Ammon's horn (tissue), 1 donor: ENCODE measurements around the gene HAUS6.
"Not testable (repeated sequence)": the region's sequence is repeated elsewhere in the genome, so short reads cannot be mapped to it uniquely, and the experiment has no call there.

Experiments
- DNase-seq: peaks from one replicate; pipeline ENCODE4 v3.0.0-alpha.2; 2016; ENCODE audit warnings: low spot score

HAUS6 gene

DNA sequence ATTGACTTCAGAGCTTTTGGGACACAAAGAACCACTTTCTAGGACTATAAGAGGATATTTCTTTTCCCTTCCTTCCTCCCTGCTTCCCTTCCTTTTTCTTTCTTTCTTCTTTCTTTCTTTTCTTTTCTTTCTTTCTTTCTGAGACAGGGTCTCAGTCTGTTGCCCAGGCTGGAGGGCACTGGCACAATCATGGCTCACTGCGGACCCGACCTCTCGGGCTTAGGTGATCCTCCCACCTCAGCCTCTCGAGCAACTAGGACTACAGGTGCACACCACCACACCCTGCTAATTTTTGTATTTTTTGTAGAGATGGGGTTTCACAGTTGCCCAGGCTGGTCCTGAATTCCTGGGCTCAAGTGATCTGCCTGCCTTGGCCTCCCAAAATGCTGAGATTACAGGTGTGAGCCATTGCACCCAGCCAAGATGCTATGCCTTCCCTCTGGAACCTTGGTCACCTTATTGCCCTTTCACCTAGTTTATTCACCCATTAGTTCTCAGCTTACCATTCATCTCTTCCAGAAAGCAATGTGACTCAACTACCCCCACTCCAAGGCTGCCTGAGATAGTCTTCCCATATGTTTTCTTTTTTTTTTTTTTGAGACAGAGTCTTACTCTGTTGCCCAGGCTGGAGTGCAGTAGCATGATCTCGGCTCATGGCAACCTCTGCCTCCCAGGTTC is 14.5 kb upstream of the HAUS6 start:
- no peak for DNase-seq

DNA sequence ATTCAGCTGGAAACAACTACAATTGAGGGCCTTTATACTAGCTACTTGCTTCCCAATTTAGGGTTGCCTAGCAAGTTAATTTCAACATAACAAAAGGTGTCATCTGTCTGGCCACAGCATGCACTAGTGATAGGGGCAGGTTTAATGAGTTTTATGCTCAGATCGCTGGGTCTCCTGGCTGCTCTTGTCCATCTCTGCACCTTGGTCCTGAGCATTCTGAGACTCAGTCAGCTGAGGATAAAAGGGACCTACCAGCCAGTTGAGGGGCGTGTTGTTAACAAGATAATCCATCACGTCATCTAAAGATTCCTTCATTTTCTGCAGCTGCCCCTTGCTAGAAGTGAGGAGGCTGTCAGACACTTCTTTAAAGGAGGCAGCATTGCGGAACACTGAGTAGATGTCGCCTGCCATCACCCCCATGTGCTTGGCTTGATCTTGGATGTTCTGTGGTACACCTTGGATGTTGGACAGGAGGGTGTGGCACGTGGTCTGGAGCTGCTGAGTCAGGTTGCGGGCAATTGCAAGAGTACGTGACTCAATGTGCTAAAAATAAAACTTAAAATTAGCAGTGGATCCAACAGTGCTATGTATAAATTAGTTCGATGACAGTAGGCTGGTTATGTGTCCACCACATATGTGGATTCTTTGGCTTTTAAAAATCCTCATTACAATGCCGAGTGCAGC is 13.5 kb upstream of the HAUS6 start:
- DNase-seq, result no peak

- DNase-seq, result no peak
Measured at GRCh38 chr9:19114680-19115270, 12.1 kb upstream of the HAUS6 start.

GRCh38 chr9:19113964-19114679 is 11.4 kb upstream of the HAUS6 start:
- no peak for DNase-seq

- DNase-seq, result not testable (repeated sequence)
Measured at GRCh38 chr9:19113064-19113611, 10.4 kb upstream of the HAUS6 start.

GRCh38 chr9:19108038-19108437 is 5.3 kb upstream of the HAUS6 start:
- DNase-seq, result no peak

DNA sequence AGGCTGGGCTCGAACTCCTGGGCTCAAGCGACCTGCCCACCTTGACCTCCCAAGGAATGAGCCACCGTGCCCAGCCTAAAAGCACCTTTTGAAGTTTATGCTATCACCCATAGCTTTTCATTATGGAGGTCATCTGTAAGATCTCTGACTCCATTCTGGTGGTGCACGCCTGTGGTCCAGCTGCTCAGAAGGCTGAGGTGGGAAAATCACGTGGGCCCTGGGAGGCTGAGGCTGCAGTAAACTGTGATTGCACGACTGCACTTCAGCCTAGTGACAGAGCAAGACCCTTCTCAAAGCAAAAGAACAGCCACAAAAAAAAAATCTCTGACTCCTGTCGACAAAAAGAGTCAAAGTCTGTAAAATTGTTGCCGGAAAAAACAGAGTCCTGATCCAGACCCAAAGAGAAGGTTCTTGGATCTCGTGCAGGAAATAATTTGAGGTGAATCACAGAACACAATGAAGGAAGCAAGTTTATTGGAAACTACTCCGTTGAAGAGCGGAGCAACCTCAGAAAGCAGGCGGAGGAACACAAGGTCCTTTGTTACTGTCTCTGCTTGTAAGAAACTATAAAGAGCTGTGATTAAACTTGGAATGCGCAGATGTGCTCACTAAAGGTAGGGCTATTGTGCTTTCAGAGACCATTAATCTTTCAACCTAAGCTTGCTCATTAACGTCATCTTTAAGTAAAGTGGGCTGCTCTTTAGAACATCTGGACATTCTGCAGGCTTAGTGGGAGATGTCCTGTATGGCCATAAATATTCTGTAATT is 2.0 kb upstream of the HAUS6 start:
- DNase-seq, result no peak

DNA sequence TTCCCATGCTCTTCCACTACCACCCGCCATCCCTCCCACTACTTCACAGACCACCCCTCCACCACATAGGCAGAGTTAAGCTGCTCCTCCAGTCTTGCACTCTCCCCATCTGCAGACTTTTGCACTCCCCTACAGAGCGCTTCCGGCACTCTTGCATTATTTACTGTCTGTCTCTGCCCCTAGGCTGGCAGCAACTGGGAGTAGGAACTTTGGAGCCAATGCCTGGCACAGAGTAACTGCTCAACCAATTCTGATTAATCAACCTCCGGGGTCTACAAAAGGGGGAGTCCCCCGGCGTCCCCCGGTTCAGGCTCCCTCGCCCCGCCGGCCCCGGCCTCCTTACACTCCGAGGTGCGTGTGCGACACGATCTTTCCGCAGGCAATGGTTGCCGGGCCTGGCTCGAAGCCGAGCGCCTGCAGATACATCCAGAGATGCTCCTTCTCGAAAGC is 498 bp downstream of the HAUS6 start:
- DNase-seq, result no peak

DNA sequence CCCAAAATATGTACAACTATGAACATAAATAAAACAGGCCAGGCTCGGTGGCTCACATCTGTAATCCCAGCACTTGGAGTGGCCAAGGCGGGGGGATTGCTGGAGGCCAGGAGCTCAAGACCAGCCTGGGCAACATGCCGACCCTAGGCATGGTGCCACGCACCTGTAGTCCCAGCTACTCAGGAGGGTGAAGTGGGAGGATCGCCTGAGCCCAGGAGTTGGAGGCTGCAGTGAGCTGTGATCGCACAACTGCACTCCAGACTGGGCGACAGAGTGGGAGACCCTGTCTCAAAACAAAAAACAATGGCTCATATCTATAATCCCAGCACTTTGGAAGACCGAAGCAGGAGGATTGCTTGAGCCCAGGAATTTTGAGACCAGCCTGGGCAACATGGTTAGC is 1.5 kb downstream of the HAUS6 start:
- DNase-seq, result no peak

- not testable (repeated sequence) for DNase-seq
Measured at GRCh38 chr9:19097431-19097830, 5.3 kb downstream of the HAUS6 start.

DNA sequence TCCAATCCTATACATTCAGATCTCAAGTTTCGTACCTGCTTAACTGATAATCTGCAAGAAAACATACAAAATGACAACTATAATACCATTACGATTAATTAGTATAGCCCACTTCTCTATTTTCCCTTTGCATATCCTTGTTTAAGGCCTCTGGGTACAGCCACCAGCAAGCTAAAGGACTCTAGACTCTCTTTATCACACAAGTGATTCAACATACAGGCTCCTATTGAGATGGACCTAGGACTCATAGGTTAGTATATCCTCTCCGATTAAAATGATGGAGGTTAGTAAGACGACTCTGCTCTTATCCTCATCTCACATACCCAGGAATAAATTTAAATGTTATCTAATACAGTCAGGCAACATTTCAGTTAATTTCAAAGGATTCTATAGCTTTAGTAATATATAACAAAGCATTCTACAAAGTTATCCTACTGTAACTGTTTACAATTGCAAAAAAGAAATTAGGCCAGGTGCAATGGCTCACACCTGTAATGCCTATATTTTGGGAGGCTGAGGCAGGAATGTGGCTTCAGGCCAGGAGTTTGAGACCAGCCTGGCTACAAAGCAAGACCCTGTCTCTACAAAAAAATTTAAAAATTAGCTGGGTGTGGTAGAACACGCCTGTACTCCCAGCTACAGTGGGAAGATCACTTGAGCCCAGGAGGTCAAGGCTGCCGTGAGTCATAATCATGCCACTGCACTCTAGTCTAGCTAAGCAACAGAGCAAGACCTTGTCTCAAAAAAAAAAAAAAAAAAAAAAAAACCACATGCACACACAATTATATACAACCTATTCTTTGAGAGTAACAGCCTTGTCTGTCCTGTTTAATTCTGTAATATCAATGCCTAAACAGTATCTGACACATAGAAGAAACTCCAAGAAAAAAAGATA is 15.4 kb downstream of the HAUS6 start:
- DNase-seq, result no peak

- no peak for DNase-seq
Measured at GRCh38 chr9:19085295-19085694, 17.4 kb downstream of the HAUS6 start.

DNA sequence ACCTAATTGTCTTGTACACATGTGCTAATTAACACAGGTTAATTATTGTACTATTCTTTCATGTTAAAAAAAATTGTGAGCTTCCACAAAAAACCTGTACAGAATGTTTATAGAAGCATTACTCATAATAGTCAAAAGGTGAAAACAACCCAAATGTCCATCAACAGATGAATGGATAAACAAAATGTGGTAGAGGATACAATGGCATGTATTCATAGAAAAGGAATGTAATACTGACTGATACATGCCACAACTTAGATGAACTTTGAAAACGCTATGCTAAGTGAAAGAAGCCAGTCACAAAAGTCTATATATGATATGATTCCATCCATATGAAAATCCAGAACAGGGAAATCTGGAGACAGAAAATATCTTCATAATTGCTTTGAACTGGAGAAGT is 27.9 kb downstream of the HAUS6 start:
- no peak for DNase-seq

GRCh38 chr9:19074229-19074628 is 28.5 kb downstream of the HAUS6 start:
- DNase-seq, result no peak

DNA sequence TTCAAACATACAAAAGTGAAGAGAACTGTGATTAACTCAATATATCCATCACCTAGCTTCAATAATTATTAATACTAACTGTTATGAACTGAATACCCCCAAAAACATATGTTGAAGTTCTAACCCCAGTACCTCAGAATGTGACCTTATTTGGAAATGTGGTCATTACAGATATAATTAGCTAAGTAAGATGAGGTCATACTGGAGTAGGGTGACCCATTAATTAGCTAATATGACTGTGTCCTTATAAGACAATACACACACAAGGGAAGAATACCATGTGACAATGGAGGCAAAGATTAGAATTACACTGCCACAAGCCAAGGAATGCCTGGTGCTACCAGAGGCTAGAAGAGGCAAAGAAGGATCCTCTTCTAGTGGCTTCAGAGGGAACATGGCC is 45.7 kb downstream of the HAUS6 start:
- no peak for DNase-seq

DNA sequence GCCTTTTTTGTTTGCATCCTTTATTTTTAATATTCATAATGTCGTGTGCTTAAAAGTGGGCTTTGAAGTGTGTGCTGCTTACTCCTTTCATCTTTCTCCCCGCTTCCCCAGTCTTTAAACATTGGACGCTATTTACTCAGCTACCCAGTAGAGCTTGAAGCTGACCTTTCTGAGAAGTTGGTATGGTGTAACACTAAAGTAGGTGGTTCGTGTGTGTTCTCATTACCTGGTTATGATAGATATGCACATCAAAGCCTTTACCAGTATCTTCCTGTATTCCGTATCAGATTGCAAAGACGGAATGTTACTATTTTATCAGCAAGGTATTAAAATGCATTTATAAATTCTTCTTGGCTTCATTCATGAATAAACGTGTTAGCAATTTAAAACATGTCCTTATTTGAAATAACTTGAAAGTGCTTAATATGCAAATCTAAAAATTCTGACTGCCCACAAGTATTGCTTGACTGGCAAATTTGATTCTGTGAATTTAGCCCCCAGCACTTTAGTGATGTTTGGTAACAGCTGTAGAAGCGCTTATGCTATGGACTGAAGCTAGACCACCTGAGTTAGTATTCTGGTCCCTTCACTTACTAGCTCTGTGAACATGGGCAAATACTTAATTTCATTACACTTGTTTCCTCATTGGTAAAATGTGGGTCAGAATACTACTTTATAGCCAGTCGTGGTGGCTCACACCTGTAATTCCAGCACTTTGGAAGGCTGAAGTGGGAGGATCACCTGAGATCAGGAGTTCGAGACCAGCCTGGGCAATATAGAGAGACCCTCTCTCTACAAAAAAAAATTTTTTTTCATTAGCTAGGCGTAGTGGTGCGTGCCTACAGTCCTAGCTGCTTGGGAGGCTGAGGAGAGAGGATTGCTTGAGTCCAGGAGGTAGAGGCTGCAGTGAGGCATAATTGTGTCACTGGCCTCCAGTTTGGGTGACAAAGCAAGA is 51.8 kb downstream of the HAUS6 start:
- DNase-seq, result no peak

GRCh38 chr9:19049917-19050636 is 52.6 kb downstream of the HAUS6 start:
- DNase-seq, result peak; percentile 49
